PC-3 (cell line): ENCODE measurements around the gene SYNE1. TPM values are rescaled to one million over a fixed set of nuclear protein-coding genes. Genes with fewer than 3 reads are reported as not detected.

Experiments used
- ATAC-seq: fragments of 200-7000 bp; cut with Tn5 transposase; 2 replicates; pipeline ENCODE4 v1.9.1; 2020; ENCODE audit warnings: mild to moderate bottlenecking, moderate library complexity
- BruUV-seq: library from RNA; stranded (reverse); fragments of 400-500 nt; replicated peaks from 2 replicates; lab custom pipeline; 2021; lab: Mats Ljungman, UMichigan
- CTCF ChIA-PET: fragments of 300-600 bp; sonication (Branson Sonifier 250); formaldehyde crosslinking; loops from one replicate; lab custom pipeline; 2022; ENCODE audit warnings: antibody characterized with exemption; lab: Charles Lee
- POLR2A ChIA-PET: fragments of 300-600 bp; sonication (Branson Sonifier 250); formaldehyde crosslinking; loops from one replicate; lab custom pipeline; 2022; ENCODE audit warnings: antibody characterized with exemption; ENCODE audit not compliant: unreplicated experiment; lab: Charles Lee
- DNase-seq: peaks from one replicate; pipeline ENCODE4 v3.0.0-alpha.2; 2015
- H2AFZ ChIP-seq: fragments of 300-600 bp; sonication (generic); 2 replicates; pipeline ENCODE4 v1.6.0; 2016; ENCODE audit warnings: antibody characterized with exemption, low read length
- H3F3A ChIP-seq: fragments of 300-600 bp; sonication (generic); one replicate; pipeline ENCODE4 v1.6.0; 2017; ENCODE audit warnings: antibody characterized with exemption, low read length, control low read depth, mild to moderate bottlenecking; ENCODE audit not compliant: unreplicated experiment
- H3K27ac ChIP-seq: fragments of 300-600 bp; sonication (generic); 2 replicates; pipeline ENCODE4 v1.5.1; 2016; ENCODE audit warnings: mild to moderate bottlenecking, low read length
- H3K27me3 ChIP-seq: fragments of 300-600 bp; sonication (generic); 2 replicates; pipeline ENCODE4 v1.6.1; 2016; ENCODE audit warnings: low read length, mixed read lengths
- H3K36me3 ChIP-seq: fragments of 300-600 bp; sonication (generic); 2 replicates; pipeline ENCODE4 v1.6.1; 2016; ENCODE audit warnings: low read depth, mixed run types, low read length, mixed read lengths
- H3K4me1 ChIP-seq: fragments of 300-600 bp; sonication (generic); 2 replicates; pipeline ENCODE4 v1.5.1; 2016; ENCODE audit warnings: low read length; ENCODE audit not compliant: insufficient read depth
- H3K4me2 ChIP-seq: fragments of 300-600 bp; sonication (generic); 2 replicates; pipeline ENCODE4 v1.6.0; 2016; ENCODE audit warnings: low read length
- H3K4me3 ChIP-seq: fragments of 300-600 bp; sonication (generic); 2 replicates; pipeline ENCODE4 v1.5.1; 2016; ENCODE audit warnings: mild to moderate bottlenecking, low read length, mixed read lengths
- H3K79me2 ChIP-seq: fragments of 300-600 bp; sonication (generic); 2 replicates; pipeline ENCODE4 v1.6.1; 2017; ENCODE audit warnings: low read length, mixed read lengths
- H3K9ac ChIP-seq: fragments of 300-600 bp; sonication (generic); 2 replicates; pipeline ENCODE4 v1.6.0; 2016; ENCODE audit warnings: mild to moderate bottlenecking, low read length
- H3K9me2 ChIP-seq: fragments of 300-600 bp; sonication (generic); replicated peaks from 2 replicates; pipeline ENCODE4 v1.6.1; 2016; ENCODE audit warnings: mixed run types, low read length, mixed read lengths
- H3K9me3 ChIP-seq: fragments of 300-600 bp; sonication (generic); 2 replicates; pipeline ENCODE4 v1.6.1; 2016; ENCODE audit warnings: low read length, mixed read lengths
- H4K20me1 ChIP-seq: fragments of 300-600 bp; sonication (generic); 2 replicates; pipeline ENCODE4 v1.6.1; 2016; ENCODE audit warnings: low read length, mixed read lengths
- CTCF ChIP-seq: fragments of 300-600 bp; sonication (generic); conservative IDR thresholded peaks from 2 replicates; pipeline ENCODE4 v1.5.1; 2017; ENCODE audit warnings: antibody characterized with exemption, low read depth, mild to moderate bottlenecking, low read length
- EZH2 ChIP-seq: fragments of 300-600 bp; sonication (generic); IDR thresholded peaks from one replicate; pipeline ENCODE4 v1.6.1; 2017; ENCODE audit warnings: antibody characterized with exemption, mild to moderate bottlenecking, low read length; ENCODE audit not compliant: unreplicated experiment
- EZH2phosphoT487 ChIP-seq: fragments of 300-600 bp; sonication (generic); IDR thresholded peaks from 2 replicates; pipeline ENCODE4 v1.6.1; 2018; ENCODE audit warnings: mild to moderate bottlenecking, antibody characterized with exemption, low read length, borderline replicate concordance
- intact Hi-C: fragments of 100-400 bp; cut with micrococcal nuclease; formaldehyde crosslinking; loops from 2 replicates; pipeline ENCODE4 v1.9.0; 2023
- total RNA-seq: library from RNA; depleted of rRNA; stranded (reverse); fragments of >200 nt; gene quantifications from 2 replicates; pipeline ENCODE4 v1.2.3, GENCODE V29; 2014

The SYNE1 gene
- total RNA-seq, 1 experiment from 2014 or later: 16.7 TPM

DNA sequence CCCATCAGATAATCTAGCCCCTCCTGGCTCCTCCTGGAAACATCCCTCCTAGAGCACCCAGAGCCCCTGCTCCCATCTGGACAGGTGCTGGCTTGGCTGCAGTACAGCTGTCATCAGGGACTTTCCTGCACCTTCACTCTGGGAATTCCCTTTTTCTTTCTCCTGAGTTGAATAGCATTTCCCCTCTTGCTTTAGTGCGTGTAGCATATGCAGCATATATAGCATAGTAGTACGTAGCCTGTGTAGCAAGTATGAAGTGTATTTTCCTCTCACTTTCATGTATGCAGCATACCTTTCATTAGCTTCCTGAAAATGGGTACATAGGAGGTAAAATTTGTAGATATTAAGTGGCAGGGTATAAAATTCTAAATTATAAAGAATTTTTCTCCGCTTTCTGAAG is 476.8 kb downstream of the SYNE1 start:
- no peaks in the 10 kb centered on the region for H3K36me3 ChIP-seq
- no peaks in the 10 kb centered on the region for H3K9me2 ChIP-seq
- no TSS peak for BruUV-seq
- H3K4me3 ChIP-seq: no peak overlapping the region
- H3K4me2 ChIP-seq: no peak overlapping the region
- no peaks in the 10 kb centered on the region for H3F3A ChIP-seq
- ATAC-seq: no peak
- TF ChIP-seq EZH2phosphoT487: no peak
- TF ChIP-seq CTCF: no peak
- TF ChIP-seq EZH2: no peak
- H3K79me2 ChIP-seq: no peaks in the 10 kb centered on the region
- POLR2A ChIA-PET: no interaction called here
- DNase-seq: no peak
- CTCF ChIA-PET: no interaction called here
- H3K4me1 ChIP-seq: no peaks in the 10 kb centered on the region
- no peak overlapping the region for H3K9ac ChIP-seq
- intact Hi-C loops: no loop called here
- no peaks in the 10 kb centered on the region for H4K20me1 ChIP-seq
- no peaks in the 10 kb centered on the region for H3K9me3 ChIP-seq
- H2AFZ ChIP-seq: no peak overlapping the region
- no peaks in the 10 kb centered on the region for H3K27me3 ChIP-seq
- no peak overlapping the region for H3K27ac ChIP-seq

GRCh38 chr6:152155792-152156191 is 481.4 kb downstream of the SYNE1 start:
- no peak for DNase-seq
- Histone ChIP-seq H3K4me3 (no peak overlapping the region), H3K9ac (no peak overlapping the region), H3K9me3 (no peaks in the 10 kb centered on the region), H3K9me2 (no peaks in the 10 kb centered on the region), H3K4me2 (no peak overlapping the region), H2AFZ (no peak overlapping the region), H3K4me1 (no peaks in the 10 kb centered on the region), H3K27ac (no peak overlapping the region), H3F3A (no peaks in the 10 kb centered on the region), H3K36me3 (no peaks in the 10 kb centered on the region), H3K79me2 (no peaks in the 10 kb centered on the region), H3K27me3 (no peaks in the 10 kb centered on the region), H4K20me1 (no peaks in the 10 kb centered on the region)
- ATAC-seq: no peak
- intact Hi-C loops: no loop called here
- no peak for TF ChIP-seq EZH2phosphoT487
- no peak for TF ChIP-seq CTCF
- TF ChIP-seq EZH2: no peak
- ChIA-PET POLR2A (no interaction called here), CTCF (no interaction called here)
- no TSS peak for BruUV-seq

- CTCF ChIA-PET: no interaction called here
- no peak overlapping the region for H3K27ac ChIP-seq
These were observed 482.4 kb downstream of the SYNE1 start for GRCh38 chr6:152154559-152155356.

More at GRCh38 chr6:152154559-152155356, 482.4 kb downstream of the SYNE1 start:
- ATAC-seq (no peak), DNase-seq (no peak)
- Histone ChIP-seq H3K79me2 (no peaks in the 10 kb centered on the region), H4K20me1 (no peaks in the 10 kb centered on the region), H3K4me3 (no peak overlapping the region), H3K9me2 (no peaks in the 10 kb centered on the region), H3K4me2 (no peak overlapping the region), H3K4me1 (no peaks in the 10 kb centered on the region), H3F3A (no peaks in the 10 kb centered on the region), H3K36me3 (no peaks in the 10 kb centered on the region), H2AFZ (no peak overlapping the region), H3K9me3 (no peaks in the 10 kb centered on the region), H3K9ac (no peak overlapping the region), H3K27me3 (no peaks in the 10 kb centered on the region)
- TF ChIP-seq CTCF: no peak
- intact Hi-C loops: no loop called here
- BruUV-seq: no TSS peak
- POLR2A ChIA-PET: no interaction called here
